IMR-90 (cell line): ENCODE data around the gene CDIP1. TPM values are rescaled to one million over a fixed set of nuclear protein-coding genes. Genes with fewer than 3 reads are reported as not detected.

Experiments
- ATAC-seq: fragments of 200-7000 bp; cut with Tn5 transposase; 2 replicates; pipeline ENCODE4 v1.9.1; 2020; ENCODE audit warnings: low read depth, mild to moderate bottlenecking, moderate library complexity
- BruUV-seq: library from RNA; stranded (reverse); fragments of 400-500 nt; replicated peaks from 2 replicates; lab custom pipeline; 2021; lab: Mats Ljungman, UMichigan
- CTCF ChIA-PET: fragments of 300-600 bp; formaldehyde crosslinking; extraction: SDS; loops from one replicate; lab custom pipeline; 2021; ENCODE audit warnings: antibody characterized with exemption; lab: Yijun Ruan, JAX
- POLR2A ChIA-PET: fragments of 300-600 bp; sonication (Branson Sonifier 250); formaldehyde crosslinking; loops from one replicate; lab custom pipeline; 2022; ENCODE audit warnings: antibody characterized with exemption; ENCODE audit not compliant: unreplicated experiment; lab: Charles Lee
- DNase-seq: peaks from one replicate; pipeline ENCODE4 v3.0.0; 2013
- H2AFZ ChIP-seq: replicated peaks from 2 replicates; pipeline ENCODE3; 2013; ENCODE audit warnings: low read length, mild to moderate bottlenecking; ENCODE audit not compliant: poor library complexity
- H2AK5ac ChIP-seq: 2 replicates; pipeline ENCODE4 v1.6.1; 2013; ENCODE audit warnings: low read depth, low read length, inconsistent platforms
- H2AK9ac ChIP-seq: replicated peaks from 2 replicates; pipeline ENCODE3; 2013; ENCODE audit warnings: mild to moderate bottlenecking, low read depth, low read length, moderate library complexity; ENCODE audit not compliant: poor library complexity
- H2BK120ac ChIP-seq: 2 replicates; pipeline ENCODE4 v1.6.1; 2013; ENCODE audit warnings: low read depth, low read length, inconsistent platforms
- H2BK15ac ChIP-seq: 3 replicates; pipeline ENCODE4 v1.6.1; 2013; ENCODE audit warnings: low read depth, low read length, inconsistent platforms
- H2BK20ac ChIP-seq: 2 replicates; pipeline ENCODE4 v1.6.1; 2013; ENCODE audit warnings: low read depth, mild to moderate bottlenecking, inconsistent platforms, low read length, moderate library complexity
- H2BK5ac ChIP-seq: 2 replicates; pipeline ENCODE4 v1.6.1; 2013; ENCODE audit warnings: mild to moderate bottlenecking, low read depth, low read length, inconsistent platforms; ENCODE audit not compliant: poor library complexity, severe bottlenecking
- H3K14ac ChIP-seq: replicated peaks from 2 replicates; pipeline ENCODE4 v1.6.1; 2013; ENCODE audit warnings: low read depth, low read length, inconsistent platforms
- H3K18ac ChIP-seq: 2 replicates; pipeline ENCODE4 v1.6.1; 2013; ENCODE audit warnings: low read depth, low read length, control low read depth
- H3K23ac ChIP-seq: 2 replicates; pipeline ENCODE4 v1.6.1; 2013; ENCODE audit warnings: low read depth, low read length, inconsistent platforms
- H3K27ac ChIP-seq: 2 replicates; pipeline ENCODE4 v1.5.1; 2013; ENCODE audit warnings: mild to moderate bottlenecking, control low read depth, low read length; ENCODE audit not compliant: insufficient read depth
- H3K27me3 ChIP-seq: 2 replicates; pipeline ENCODE4 v1.6.1; 2013; ENCODE audit warnings: low read length; ENCODE audit not compliant: control insufficient read depth, insufficient read depth
- H3K36me3 ChIP-seq: 2 replicates; pipeline ENCODE4 v1.6.1; 2013; ENCODE audit warnings: low read length, mixed read lengths; ENCODE audit not compliant: control insufficient read depth, insufficient read depth
- H3K4ac ChIP-seq: 2 replicates; pipeline ENCODE4 v1.6.1; 2013; ENCODE audit warnings: low read depth, low read length, inconsistent platforms
- H3K4me1 ChIP-seq: 2 replicates; pipeline ENCODE4 v1.6.1; 2013; ENCODE audit warnings: low read length, mixed read lengths; ENCODE audit not compliant: control insufficient read depth, insufficient read depth
- H3K4me2 ChIP-seq: 2 replicates; pipeline ENCODE4 v1.6.1; 2013; ENCODE audit warnings: low read depth, mild to moderate bottlenecking, control low read depth, low read length, moderate library complexity
- H3K4me3 ChIP-seq: 2 replicates; pipeline ENCODE4 v1.5.1; 2013; ENCODE audit warnings: low read depth, mild to moderate bottlenecking, control low read depth, low read length, moderate library complexity; ENCODE audit not compliant: insufficient read depth
- H3K56ac ChIP-seq: 2 replicates; pipeline ENCODE4 v1.6.1; 2013; ENCODE audit warnings: low read length, inconsistent platforms; ENCODE audit not compliant: insufficient read depth; ENCODE audit errors: extremely low read depth
- H3K79me1 ChIP-seq, 2 experiments: 2 replicates each; pipeline ENCODE4 v1.6.1; 2013; ENCODE audit warnings: low read length in 2 of 2, inconsistent platforms in 1 of 2, low read depth in 1 of 2
- H3K9ac ChIP-seq: 2 replicates; pipeline ENCODE4 v1.6.1; 2013; ENCODE audit warnings: low read depth, low read length, control low read depth
- H3K9me1 ChIP-seq: 2 replicates; pipeline ENCODE4 v1.6.1; 2013; ENCODE audit warnings: low read length, inconsistent platforms; ENCODE audit not compliant: insufficient read depth
- H3K9me3 ChIP-seq: 2 replicates; pipeline ENCODE4 v1.6.1; 2013; ENCODE audit warnings: low read length; ENCODE audit not compliant: control insufficient read depth, insufficient read depth
- H4K20me1 ChIP-seq: 2 replicates; pipeline ENCODE4 v1.6.1; 2013; ENCODE audit warnings: low read length, inconsistent platforms; ENCODE audit not compliant: insufficient read depth
- H4K5ac ChIP-seq: 2 replicates; pipeline ENCODE4 v1.6.1; 2013; ENCODE audit warnings: mild to moderate bottlenecking, low read depth, low read length, control low read depth
- H4K8ac ChIP-seq, 2 experiments: 2 replicates each; pipeline ENCODE4 v1.6.1; 2013; ENCODE audit warnings: low read depth in 2 of 2, low read length in 2 of 2, control low read depth in 1 of 2, inconsistent platforms in 1 of 2
- H4K91ac ChIP-seq: 2 replicates; pipeline ENCODE4 v1.6.1; 2013; ENCODE audit warnings: low read depth, low read length, inconsistent platforms; ENCODE audit not compliant: insufficient read depth
- BHLHE40 ChIP-seq: fragments of 150-350 bp; IDR thresholded peaks from 2 replicates; pipeline ENCODE4 v1.6.1; 2016; ENCODE audit warnings: mild to moderate bottlenecking, low read depth, low read length
- CHD1 ChIP-seq: IDR thresholded peaks from 2 replicates; pipeline ENCODE4 v1.6.1; 2012; ENCODE audit warnings: low read depth, low read length, improper control_type of control experiment
- ELK1 ChIP-seq: fragments of 150-350 bp; IDR thresholded peaks from 2 replicates; pipeline ENCODE4 v1.6.1; 2016; ENCODE audit warnings: low read depth, mild to moderate bottlenecking, low read length, moderate library complexity, borderline replicate concordance
- MAFK ChIP-seq: IDR thresholded peaks from 2 replicates; pipeline ENCODE4 v1.6.1; 2012; ENCODE audit warnings: low read depth, low read length, improper control_type of control experiment
- MAZ ChIP-seq: IDR thresholded peaks from 2 replicates; pipeline ENCODE4 v1.6.1; 2012; ENCODE audit warnings: low read depth, mild to moderate bottlenecking, low read length, improper control_type of control experiment, moderate library complexity, borderline replicate concordance
- MXI1 ChIP-seq: IDR thresholded peaks from 2 replicates; pipeline ENCODE4 v1.6.1; 2012; ENCODE audit warnings: low read depth, mild to moderate bottlenecking, low read length, moderate library complexity, borderline replicate concordance
- NFE2L2 ChIP-seq: fragments of 150-350 bp; IDR thresholded peaks from 2 replicates; pipeline ENCODE4 v1.6.1; 2016; ENCODE audit warnings: low read depth, mild to moderate bottlenecking, low read length
- POLR2A ChIP-seq: IDR thresholded peaks from 2 replicates; pipeline ENCODE4 v1.6.1; 2012; ENCODE audit warnings: mild to moderate bottlenecking, low read depth, low read length
- RAD21 ChIP-seq: IDR thresholded peaks from 2 replicates; pipeline ENCODE4 v1.6.1; 2012; ENCODE audit warnings: low read length, improper control_type of control experiment
- RCOR1 ChIP-seq: IDR thresholded peaks from 2 replicates; pipeline ENCODE4 v1.6.1; 2012; ENCODE audit warnings: mild to moderate bottlenecking, low read length, improper control_type of control experiment; ENCODE audit not compliant: insufficient replicate concordance
- RFX5 ChIP-seq: IDR thresholded peaks from 2 replicates; pipeline ENCODE4 v1.8.0; 2012; ENCODE audit warnings: low read depth, mild to moderate bottlenecking, low read length, moderate library complexity
- USF2 ChIP-seq: fragments of 150-350 bp; IDR thresholded peaks from 2 replicates; pipeline ENCODE4 v1.6.1; 2017; ENCODE audit warnings: mild to moderate bottlenecking, antibody characterized with exemption, low read length, low read depth
- WGBS, 2 experiments: methylation state at CpG; one replicate each; pipeline versions ENCODE4 v1.1.5 to v1.1.7; 2013; ENCODE audit warnings: missing lambda C conversion rate in 2 of 2; ENCODE audit not compliant: insufficient read length in 1 of 2; ENCODE audit errors: extremely low coverage in 2 of 2; 5-methylcytosine and 5-hydroxymethylcytosine counted together
- dilution Hi-C: fragments of 300-500 bp; cut with HindIII; formaldehyde crosslinking; loops from one replicate; pipeline ENCODE4 v1.14.3; 2018; ENCODE audit warnings: low sequenced_read_pairs; ENCODE audit not compliant: unreplicated experiment
- in situ Hi-C: fragments of 300-500 bp; cut with MboI; formaldehyde crosslinking; loops from 3 replicates; pipeline ENCODE4 v1.14.3; 2019; ENCODE audit warnings: low sequenced_read_pairs, inconsistent platforms, mixed read lengths
- intact Hi-C: fragments of 100-400 bp; cut with micrococcal nuclease; formaldehyde crosslinking; loops from 2 replicates; pipeline ENCODE4 v1.10.0; 2022
- polyA plus RNA-seq, 3 experiments: library from polyadenylated mRNA; depleted of rRNA; stranded (reverse); fragments of >200 nt; gene quantifications; 2 replicates each; pipeline ENCODE4 v1.2.3, GENCODE V29; 2012; ENCODE audit warnings: low replicate concordance in 1 of 3
- total RNA-seq: library from RNA; depleted of rRNA; stranded (reverse); fragments of >200 nt; gene quantifications from 2 replicates; pipeline ENCODE4 v1.2.3, GENCODE V29; 2012
- TF ChIP-seq, protein P1 (sequence below): conservative IDR thresholded peaks from 2 replicates; pipeline ENCODE4 v1.5.1; 2012; ENCODE audit warnings: mild to moderate bottlenecking, low read depth, low read length, improper control_type of control experiment

CDIP1 gene
- total and polyA plus RNA-seq, 2 of the 4 experiments (the other 2 are of a cell fraction) = 4.8 to 14.6 TPM

DNA sequence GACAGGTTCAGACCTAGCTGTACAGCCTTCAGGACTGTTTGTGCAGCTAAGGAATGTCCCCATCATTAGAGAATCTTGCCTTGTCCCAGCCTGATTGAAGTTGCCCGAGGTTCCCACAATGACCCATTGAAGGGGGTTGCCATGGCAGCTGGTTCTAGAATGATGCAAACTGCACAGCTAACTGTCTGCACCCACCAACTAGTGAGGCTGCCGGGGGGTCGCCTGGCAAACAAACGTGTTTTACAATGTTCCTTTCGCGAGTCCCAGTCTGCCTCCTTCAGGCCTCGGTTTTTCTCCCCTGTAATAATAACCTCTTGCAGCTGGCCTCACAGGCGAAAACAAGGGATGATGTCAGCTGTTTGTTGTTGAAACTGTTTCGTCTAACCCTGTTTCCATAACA, 23.0 kb upstream of the CDIP1 start:
- Histone ChIP-seq H3K4me3 (no peak overlapping the region), H4K91ac (no peak overlapping the region), H2BK20ac (no peak overlapping the region), H3K27ac (no peak overlapping the region), H3K56ac (no peak overlapping the region), H3K4me2 (no peak overlapping the region), H3K36me3 (no peaks in the 10 kb centered on the region), H3K9me3 (no peaks in the 10 kb centered on the region), H2BK5ac (no peak overlapping the region), H3K9ac (no peak overlapping the region), H2BK15ac (no peak overlapping the region), H4K8ac (no peak overlapping the region), H3K14ac (no peak overlapping the region), H2BK120ac (no peak overlapping the region), H4K20me1 (no peaks in the 10 kb centered on the region), H4K5ac (no peak overlapping the region), H2AFZ (no peak overlapping the region), H3K4ac (no peak overlapping the region), H3K4me1 (no peaks in the 10 kb centered on the region), H3K18ac (no peak overlapping the region), H2AK9ac (no peak overlapping the region), H3K27me3 (peaks cover 41% of the 10 kb centered on the region), H3K9me1 (no peaks in the 10 kb centered on the region), H2AK5ac (no peak overlapping the region), H3K23ac (no peak overlapping the region), H3K79me1 (no peaks in the 10 kb centered on the region)
- in situ Hi-C loops = no loop called here
- no TSS peak for BruUV-seq
- dilution Hi-C loops = no loop called here
- ATAC-seq = no peak
- no CpG with 5 or more reads among the region's 9 CpGs for WGBS, 2 experiments
- intact Hi-C loops = no loop called here
- TF ChIP-seq CHD1 (no peak), BHLHE40 (no peak), MAFK (no peak), RCOR1 (no peak), RFX5 (no peak), ELK1 (no peak), NFE2L2 (no peak), USF2 (no peak), MXI1 (no peak), POLR2A (no peak), MAZ (no peak), RAD21 (no peak)
- TF ChIP-seq, protein P1, sequence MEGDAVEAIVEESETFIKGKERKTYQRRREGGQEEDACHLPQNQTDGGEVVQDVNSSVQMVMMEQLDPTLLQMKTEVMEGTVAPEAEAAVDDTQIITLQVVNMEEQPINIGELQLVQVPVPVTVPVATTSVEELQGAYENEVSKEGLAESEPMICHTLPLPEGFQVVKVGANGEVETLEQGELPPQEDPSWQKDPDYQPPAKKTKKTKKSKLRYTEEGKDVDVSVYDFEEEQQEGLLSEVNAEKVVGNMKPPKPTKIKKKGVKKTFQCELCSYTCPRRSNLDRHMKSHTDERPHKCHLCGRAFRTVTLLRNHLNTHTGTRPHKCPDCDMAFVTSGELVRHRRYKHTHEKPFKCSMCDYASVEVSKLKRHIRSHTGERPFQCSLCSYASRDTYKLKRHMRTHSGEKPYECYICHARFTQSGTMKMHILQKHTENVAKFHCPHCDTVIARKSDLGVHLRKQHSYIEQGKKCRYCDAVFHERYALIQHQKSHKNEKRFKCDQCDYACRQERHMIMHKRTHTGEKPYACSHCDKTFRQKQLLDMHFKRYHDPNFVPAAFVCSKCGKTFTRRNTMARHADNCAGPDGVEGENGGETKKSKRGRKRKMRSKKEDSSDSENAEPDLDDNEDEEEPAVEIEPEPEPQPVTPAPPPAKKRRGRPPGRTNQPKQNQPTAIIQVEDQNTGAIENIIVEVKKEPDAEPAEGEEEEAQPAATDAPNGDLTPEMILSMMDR = no peak
- no peak for DNase-seq
- ChIA-PET POLR2A (no interaction called here), CTCF (interaction anchor here (0.6 to 0.9 kb wide), 2 partner anchors 26 to 392 kb away, joined by 3 read pairs; no protein-coding TSS in a partner anchor)
